Ovary (tissue), 3 donors: Measurements from ENCODE around the gene PDSS2.

Experiments
- CTCF ChIP-seq, 3 donors: fragments of 450-650 bp in 2 of 3; fragments of 200-600 bp in 1 of 3; IDR thresholded peaks; one replicate each; pipeline versions ENCODE4 v1.5.1 to v1.8.0; 2016 to 2022; ENCODE audit warnings: antibody characterized with exemption in 3 of 3, mild to moderate bottlenecking in 1 of 3
- EP300 ChIP-seq: sonication (generic); formaldehyde crosslinking; IDR thresholded peaks from one replicate; pipeline ENCODE4 v1.6.1; 2017; ENCODE audit warnings: antibody characterized with exemption
- POLR2A ChIP-seq: fragments of 450-650 bp; IDR thresholded peaks from one replicate; pipeline ENCODE4 v1.6.1; 2017; ENCODE audit warnings: antibody characterized with exemption, mild to moderate bottlenecking, moderate library complexity
- donor health status: DM: no; HTN: no; CAD: no.

- no peak for TF ChIP-seq CTCF (IDR thresholded peaks at IDR 0.05)
- TF ChIP-seq POLR2A: no peak
- no peak for TF ChIP-seq EP300
Measured at GRCh38 chr6:107259951-107260350, 199.4 kb downstream of the PDSS2 start.
